ENCODE data around the gene ERCC6L2. TPM values are rescaled to one million over a fixed set of nuclear protein-coding genes. Genes with fewer than 3 reads are reported as not detected.

ERCC6L2 gene
- total and polyA plus RNA-seq, 2 of the 8 experiments (the other 6 are each of a cell fraction or from before 2014, with no cell fraction given), result 9.8 to 50.0 TPM

DNA sequence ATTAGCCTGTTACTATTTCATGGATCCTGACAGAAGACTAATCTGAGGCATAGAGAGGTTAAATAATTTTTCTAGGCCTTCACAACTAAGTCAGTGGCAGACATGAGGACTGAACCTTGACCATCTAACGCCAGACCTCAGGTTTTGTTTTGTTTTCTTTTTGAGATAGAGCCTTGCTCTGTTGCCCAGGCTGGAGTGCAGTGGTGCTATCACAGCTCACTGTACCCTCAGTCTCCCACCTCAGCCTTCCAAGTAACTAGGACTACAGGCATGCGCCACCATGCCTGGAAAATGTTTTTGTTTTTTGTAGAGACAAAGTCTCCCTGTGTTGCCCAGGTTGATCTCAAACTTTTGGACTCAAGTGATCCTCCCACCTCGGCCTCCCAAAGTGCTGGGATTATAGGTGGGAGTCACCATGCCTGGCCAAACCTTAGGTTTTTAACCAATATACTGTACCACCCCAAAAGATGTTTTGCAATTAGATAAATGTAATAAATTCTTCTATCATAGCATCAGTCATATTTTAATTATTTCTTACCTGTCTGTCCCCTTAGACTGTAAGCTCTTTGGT, 35.4 kb downstream of the ERCC6L2 start:
- no peak overlapping the region for H2AK5ac ChIP-seq (ENCODE audit: low read depth, low read length)
- no peak overlapping the region for H3K18ac ChIP-seq (ENCODE audit: extremely low read depth, low read length)
- H3K23ac ChIP-seq (ENCODE audit: insufficient read length), result no peak overlapping the region
- no peak overlapping the region for H2BK12ac ChIP-seq (ENCODE audit: low read depth, low read length)
- 0 out of 4 replicates have a peak, but pooled peaks cover 0 to 3% of the 10 kb centered on the region in 2 experiments for H3K79me2 ChIP-seq (ENCODE audit: control insufficient read depth in 1 of 2, insufficient read depth in 2 of 2, low read length in 2 of 2)
- no peak overlapping the region for H2AFZ ChIP-seq (ENCODE audit: low read length)
- H3K27me3 ChIP-seq (replicated peaks in 1 of 4; ENCODE audit: control insufficient read depth in 3 of 4, extremely low read depth in 1 of 4, insufficient read depth in 3 of 4, low read length in 3 of 4), result no peaks in the 10 kb centered on the region
- no peak overlapping the region for H3K4ac ChIP-seq (replicated peaks; ENCODE audit: insufficient read length, low read depth, low read length)
- no peak for FAIRE-seq
- H2BK5ac ChIP-seq (ENCODE audit: low read depth, low read length), result no peak overlapping the region
- WGBS, 2 experiments (ENCODE audit: extremely low coverage in 1 of 2, insufficient coverage in 1 of 2, insufficient read length in 1 of 2, insufficient replicate concordance in 2 of 2, low coverage in 1 of 2, low lambda C conversion rate in 2 of 2, missing lambda C conversion rate in 1 of 2), result 89% methylated on average over 3 of the region's 3 CpGs; no CpG with 5 or more reads in 1 of the 2 experiments
- H3K4me2 ChIP-seq (ENCODE audit: insufficient read depth in 1 of 2, low read depth in 2 of 2, low read length in 2 of 2), result no peak overlapping the region
- no peak overlapping the region for H3K9ac ChIP-seq (replicated peaks in 1 of 4; ENCODE audit: extremely low read depth in 1 of 4, low read depth in 3 of 4, low read length in 3 of 4)
- no peak overlapping the region for H3K27ac ChIP-seq (ENCODE audit: low read depth, low read length)
- H3K79me1 ChIP-seq (ENCODE audit: low read depth, low read length), result no peaks in the 10 kb centered on the region
- H4K8ac ChIP-seq (ENCODE audit: extremely low read depth, insufficient read depth, low read length), result no peak overlapping the region
- no peak for DNase-seq (ENCODE audit: low read depth in 1 of 2, low spot score in 2 of 2)
- peaks cover 0 to 1% of the 10 kb centered on the region in 2 experiments for H4K20me1 ChIP-seq (replicated peaks in 1 of 2; ENCODE audit: control insufficient read depth in 1 of 2, insufficient read depth in 2 of 2, low read length in 2 of 2)
- no peak overlapping the region for H3K14ac ChIP-seq (ENCODE audit: insufficient read length)
- H2BK20ac ChIP-seq (ENCODE audit: low read length), result no peak overlapping the region
- no peak overlapping the region for H3K4me3 ChIP-seq (ENCODE audit: extremely low read depth in 1 of 4, insufficient read depth in 2 of 4, low read depth in 3 of 4, low read length in 4 of 4)
- POLR2A ChIA-PET (ENCODE audit: partially characterized antibody), result interaction anchor here (1.0 kb wide), 1 partner anchor 35 kb away, joined by 3 read pairs; no protein-coding TSS in a partner anchor
- no peaks in the 10 kb centered on the region for H3K9me3 ChIP-seq (ENCODE audit: insufficient read depth in 2 of 2, low read depth in 1 of 2, low read length in 1 of 2)
- H2BK15ac ChIP-seq (ENCODE audit: low read length), result no peak overlapping the region
- H3K56ac ChIP-seq (replicated peaks; ENCODE audit: insufficient read length, low read depth, low read length), result no peak overlapping the region
- H4K5ac ChIP-seq (ENCODE audit: insufficient read length, low read depth, low read length), result no peak overlapping the region
- H3K4me1 ChIP-seq (replicated peaks in 1 of 4; ENCODE audit: control insufficient read depth in 3 of 4, insufficient read depth in 4 of 4, low read length in 3 of 4), result 0 out of 7 replicates have a peak, but pooled peaks cover 0 to 4% (median 0%) of the 10 kb centered on the region in 4 experiments
- no peaks in the 10 kb centered on the region for H3K23me2 ChIP-seq (ENCODE audit: low read depth, low read length)
- peaks cover 0 to 9% (median 2%) of the 10 kb centered on the region in 4 experiments; a peak in 3 of 8 replicates for H3K36me3 ChIP-seq (ENCODE audit: control insufficient read depth in 2 of 4, insufficient read depth in 4 of 4, low read length in 3 of 4)
- CTCF ChIA-PET (ENCODE audit: partially characterized antibody), result interaction anchor here (1.5 kb wide), 1 partner anchor 27 kb away, joined by 3 read pairs; no protein-coding TSS in a partner anchor
- H2BK120ac ChIP-seq (replicated peaks; ENCODE audit: low read depth, low read length), result no peak overlapping the region
- H4K91ac ChIP-seq (replicated peaks; ENCODE audit: insufficient read length, low read length), result no peak overlapping the region
- no peak for TF ChIP-seq KDM4A (IDR thresholded peaks at IDR 0.05; ENCODE audit: low read depth, low read length, severe bottlenecking)
- TF ChIP-seq EP300 (IDR thresholded peaks at IDR 0.05; ENCODE audit: borderline replicate concordance in 1 of 2, low read depth in 2 of 2, low read length in 2 of 2), result no peak
- no peak for TF ChIP-seq EGR1 (IDR thresholded peaks at IDR 0.05; ENCODE audit: borderline replicate concordance, low read depth, low read length)
- TF ChIP-seq SIX5 (IDR thresholded peaks at IDR 0.05; ENCODE audit: low read depth, low read length), result no peak
- no peak for TF ChIP-seq TBP (IDR thresholded peaks at IDR 0.05; ENCODE audit: low read depth, low read length)
- TF ChIP-seq HDAC2 (IDR thresholded peaks at IDR 0.05; ENCODE audit: borderline replicate concordance in 1 of 2, low read depth in 2 of 2, low read length in 2 of 2), result no peak
- TF ChIP-seq YY1 (IDR thresholded peaks at IDR 0.05; ENCODE audit: low read depth, low read length), result no peak
- no peak for TF ChIP-seq SP2 (IDR thresholded peaks at IDR 0.05; ENCODE audit: low read length)
- TF ChIP-seq POU5F1 (IDR thresholded peaks at IDR 0.05; ENCODE audit: low read depth, low read length), result no peak
- no peak for TF ChIP-seq RFX5 (IDR thresholded peaks at IDR 0.05; ENCODE audit: borderline replicate concordance, low read depth, low read length)
- TF ChIP-seq, protein P1, sequence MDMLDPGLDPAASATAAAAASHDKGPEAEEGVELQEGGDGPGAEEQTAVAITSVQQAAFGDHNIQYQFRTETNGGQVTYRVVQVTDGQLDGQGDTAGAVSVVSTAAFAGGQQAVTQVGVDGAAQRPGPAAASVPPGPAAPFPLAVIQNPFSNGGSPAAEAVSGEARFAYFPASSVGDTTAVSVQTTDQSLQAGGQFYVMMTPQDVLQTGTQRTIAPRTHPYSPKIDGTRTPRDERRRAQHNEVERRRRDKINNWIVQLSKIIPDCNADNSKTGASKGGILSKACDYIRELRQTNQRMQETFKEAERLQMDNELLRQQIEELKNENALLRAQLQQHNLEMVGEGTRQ (IDR thresholded peaks at IDR 0.05; ENCODE audit: low read length), result no peak
- no peak for TF ChIP-seq SP4 (IDR thresholded peaks at IDR 0.05; ENCODE audit: low read length)
- no peak for TF ChIP-seq CHD2 (IDR thresholded peaks at IDR 0.05; ENCODE audit: low read length)
